ENCODE results near the gene IFNA14. TPM values are rescaled to one million over a fixed set of nuclear protein-coding genes. Genes with fewer than 3 reads are reported as not detected.

The IFNA14 gene
- not detected for total RNA-seq

DNA sequence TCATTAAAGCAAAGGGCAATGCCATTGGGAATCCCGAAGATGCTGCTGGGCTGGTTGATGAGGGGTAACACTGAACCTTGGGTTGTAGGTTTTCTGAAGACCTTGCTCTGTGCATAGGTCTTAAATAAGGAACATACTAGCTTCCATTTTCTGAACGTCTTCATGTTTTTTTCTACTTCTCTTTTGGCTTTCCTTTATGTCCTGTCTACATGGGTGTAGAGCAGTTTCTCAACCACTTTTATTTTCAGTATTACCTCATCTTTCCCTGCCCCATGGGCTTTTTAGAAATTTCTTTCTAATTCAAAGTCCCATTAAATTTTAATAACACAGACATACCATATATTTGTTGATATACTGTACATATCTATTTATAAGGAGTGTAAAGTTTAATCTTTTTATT is at the start of gene IFNA14:
Gene IFNA14 (minus strand): TSS at position 95 of the 400 bp plus-strand sequence. CDS start 70 bp downstream, at position 25.
- 76 to 88% methylated on average over 2 of the region's 2 CpGs for WGBS, 2 donors
- intact Hi-C loops (cut with DNase I; ENCODE audit: low total_unique reads) = no loop called here

GRCh38 chr9:21287280-21287679 is 47.5 kb upstream of the IFNA14 start:
- H3K4me3 ChIP-seq (ENCODE audit: low read depth, poor library complexity, severe bottlenecking) = no peak overlapping the region
- 70 to 71% methylated on average over 3 of the region's 3 CpGs for WGBS, 2 donors
- TF ChIP-seq POLR2A (IDR thresholded peaks at IDR 0.05) (no peak), CTCF (IDR thresholded peaks at IDR 0.05) (no peak)
- intact Hi-C loops (cut with DNase I; ENCODE audit: low total_unique reads) = no loop called here
- DNase-seq (ENCODE audit: low spot score in 2 of 2) = no peak

More for the DNA sequence above, at the start of gene IFNA14:
- no peak for DNase-seq (ENCODE audit: low spot score in 2 of 2)
- TF ChIP-seq CTCF (IDR thresholded peaks at IDR 0.05) (no peak), POLR2A (IDR thresholded peaks at IDR 0.05) (no peak)
- H3K4me3 ChIP-seq (ENCODE audit: low read depth, poor library complexity, severe bottlenecking) = no peak within 1 kb of the TSS

- TF ChIP-seq POLR2A (IDR thresholded peaks at IDR 0.05) = no peak
- TF ChIP-seq CTCF (IDR thresholded peaks at IDR 0.05) = no peak
- no peak overlapping the region for H3K4me3 ChIP-seq (ENCODE audit: low read depth, poor library complexity, severe bottlenecking)
- 80 to 84% methylated on average over 5 of the region's 5 CpGs for WGBS, 2 donors
- intact Hi-C loops (cut with DNase I; ENCODE audit: low total_unique reads) = no loop called here
- no peak for DNase-seq (ENCODE audit: low spot score in 2 of 2)
These were observed 46.9 kb upstream of the IFNA14 start for GRCh38 chr9:21286659-21287058.

GRCh38 chr9:21286099-21286498 is 46.3 kb upstream of the IFNA14 start:
- no peak for TF ChIP-seq POLR2A (IDR thresholded peaks at IDR 0.05)
- no peak for DNase-seq (ENCODE audit: low spot score in 2 of 2)
- 87 to 91% methylated on average over 5 of the region's 5 CpGs for WGBS, 2 donors
- H3K4me3 ChIP-seq (ENCODE audit: low read depth, poor library complexity, severe bottlenecking) = no peak overlapping the region
- intact Hi-C loops (cut with DNase I; ENCODE audit: low total_unique reads) = no loop called here

- TF ChIP-seq CTCF (IDR thresholded peaks at IDR 0.05) = no peak
- TF ChIP-seq POLR2A (IDR thresholded peaks at IDR 0.05) = no peak
- WGBS, 2 donors = 33 to 77% methylated on average over 2 of the region's 2 CpGs
- DNase-seq (ENCODE audit: low spot score in 2 of 2) = no peak
- no peak overlapping the region for H3K4me3 ChIP-seq (ENCODE audit: low read depth, poor library complexity, severe bottlenecking)
- intact Hi-C loops (cut with DNase I; ENCODE audit: low total_unique reads) = no loop called here
These were observed 41.5 kb upstream of the IFNA14 start for GRCh38 chr9:21281275-21281674.

DNA sequence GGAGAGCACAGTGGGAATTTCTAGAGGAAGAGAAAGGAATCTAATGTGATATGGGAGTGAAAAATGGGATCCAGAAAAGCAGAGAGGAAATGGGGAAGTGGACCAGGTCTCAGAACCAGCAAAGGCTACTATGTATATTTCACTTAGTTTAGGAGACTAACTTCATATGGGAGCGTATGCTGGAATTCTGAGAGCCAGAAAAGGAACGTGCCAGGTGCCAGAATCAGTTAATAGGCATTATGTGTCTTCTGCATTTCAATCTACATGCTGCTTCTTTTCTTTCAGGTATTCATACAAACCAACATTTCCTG is 28.5 kb upstream of the IFNA14 start:
- no peak for DNase-seq (ENCODE audit: low spot score in 2 of 2)
- TF ChIP-seq POLR2A (IDR thresholded peaks at IDR 0.05) (no peak), CTCF (IDR thresholded peaks at IDR 0.05) (no peak)
- no peak overlapping the region for H3K4me3 ChIP-seq (ENCODE audit: low read depth, poor library complexity, severe bottlenecking)
- intact Hi-C loops (cut with DNase I; ENCODE audit: low total_unique reads) = no loop called here
- 38 to 54% methylated on average over 2 of the region's 2 CpGs for WGBS, 2 donors

All from lower leg skin (tissue), 4 donors.